HS-5 (cell line): ENCODE results near the gene TSHZ3.

Source experiments
- DNase-seq: peaks from one replicate; pipeline ENCODE4 v3.0.0-alpha.2; 2012; ENCODE audit warnings: low read depth

The TSHZ3 gene

DNA sequence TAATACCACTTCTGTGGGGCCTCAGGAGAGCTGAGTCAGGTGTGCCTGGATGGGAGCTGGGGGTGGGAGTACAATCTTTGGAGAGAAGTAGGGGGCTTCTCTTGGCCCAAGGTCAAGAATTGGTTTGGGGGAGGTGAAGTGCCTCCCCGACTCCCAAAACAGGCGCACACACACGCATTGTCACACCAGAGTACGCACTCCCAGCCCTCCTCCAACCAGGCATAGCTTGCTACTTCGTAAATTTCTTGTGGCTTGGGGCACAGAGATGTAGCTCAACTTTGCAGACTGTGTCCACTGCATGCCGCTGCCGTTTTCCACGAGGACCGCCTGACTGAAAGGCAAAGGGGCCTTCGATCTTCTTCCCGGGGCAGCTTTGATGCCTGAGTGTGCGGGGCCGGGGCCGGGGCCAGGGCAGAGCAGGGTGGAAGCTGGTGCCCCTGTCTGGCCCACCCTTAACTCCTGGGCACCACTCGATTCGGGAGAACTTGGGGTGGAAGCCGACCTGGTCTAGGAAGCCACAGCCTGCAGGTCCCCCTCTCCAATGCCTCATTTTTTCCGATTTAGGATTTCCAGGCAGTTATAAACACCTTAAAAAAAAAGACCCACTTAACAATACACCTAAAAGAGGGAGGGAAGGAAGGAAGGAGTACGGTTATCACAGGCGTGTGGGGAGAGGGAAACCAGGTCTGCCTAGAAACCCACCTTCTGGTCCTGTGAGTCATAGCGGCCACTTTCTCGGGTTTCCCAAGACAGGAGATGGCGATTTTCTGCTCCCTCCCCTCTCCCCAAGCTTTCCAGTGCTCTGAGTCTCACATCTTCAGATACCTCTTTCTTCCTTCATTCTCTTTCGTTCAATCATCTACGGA lies 5.8 kb upstream of the TSHZ3 start:
- DNase-seq, result no peak

DNA sequence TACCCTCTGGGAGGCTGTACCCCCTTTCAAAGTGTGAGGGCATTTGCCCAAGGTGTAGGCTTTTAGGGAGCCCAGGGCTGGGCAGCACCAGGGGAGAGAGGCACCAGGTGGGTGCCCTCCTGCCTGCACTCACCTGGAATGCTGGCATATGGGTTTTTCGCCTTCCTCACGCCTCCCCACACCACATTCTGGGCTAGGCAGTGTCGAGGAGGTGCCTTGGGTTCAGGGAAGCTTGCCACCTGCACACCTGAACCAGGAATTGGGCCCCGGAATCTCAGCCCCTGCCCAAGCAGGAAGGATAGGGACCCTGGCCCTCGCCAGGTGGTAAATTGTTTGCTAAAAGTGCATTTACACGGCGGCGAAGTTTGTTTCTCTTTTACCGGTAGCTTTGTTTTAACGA lies 5.1 kb upstream of the TSHZ3 start:
- DNase-seq, result no peak

DNA sequence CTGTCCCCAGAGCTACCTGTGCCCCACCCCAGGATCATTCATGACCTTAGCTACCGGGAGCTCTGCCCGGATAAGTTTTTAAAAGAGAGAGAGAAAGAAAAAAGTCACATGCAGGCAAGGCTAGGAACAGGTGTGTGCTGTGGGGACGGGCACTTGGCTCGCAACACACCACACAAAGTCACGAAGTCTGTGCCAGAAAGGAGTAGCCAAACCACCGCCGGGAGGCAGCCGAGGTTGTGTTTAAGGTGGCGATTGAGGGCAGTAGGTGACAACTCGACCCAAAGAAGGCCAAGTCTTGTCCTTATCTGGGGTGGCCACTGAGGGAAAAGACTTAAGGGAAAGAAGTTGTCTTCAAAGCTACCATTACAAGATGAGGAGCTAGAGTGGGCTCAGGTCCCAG lies 4.6 kb upstream of the TSHZ3 start:
- DNase-seq, result no peak

DNA sequence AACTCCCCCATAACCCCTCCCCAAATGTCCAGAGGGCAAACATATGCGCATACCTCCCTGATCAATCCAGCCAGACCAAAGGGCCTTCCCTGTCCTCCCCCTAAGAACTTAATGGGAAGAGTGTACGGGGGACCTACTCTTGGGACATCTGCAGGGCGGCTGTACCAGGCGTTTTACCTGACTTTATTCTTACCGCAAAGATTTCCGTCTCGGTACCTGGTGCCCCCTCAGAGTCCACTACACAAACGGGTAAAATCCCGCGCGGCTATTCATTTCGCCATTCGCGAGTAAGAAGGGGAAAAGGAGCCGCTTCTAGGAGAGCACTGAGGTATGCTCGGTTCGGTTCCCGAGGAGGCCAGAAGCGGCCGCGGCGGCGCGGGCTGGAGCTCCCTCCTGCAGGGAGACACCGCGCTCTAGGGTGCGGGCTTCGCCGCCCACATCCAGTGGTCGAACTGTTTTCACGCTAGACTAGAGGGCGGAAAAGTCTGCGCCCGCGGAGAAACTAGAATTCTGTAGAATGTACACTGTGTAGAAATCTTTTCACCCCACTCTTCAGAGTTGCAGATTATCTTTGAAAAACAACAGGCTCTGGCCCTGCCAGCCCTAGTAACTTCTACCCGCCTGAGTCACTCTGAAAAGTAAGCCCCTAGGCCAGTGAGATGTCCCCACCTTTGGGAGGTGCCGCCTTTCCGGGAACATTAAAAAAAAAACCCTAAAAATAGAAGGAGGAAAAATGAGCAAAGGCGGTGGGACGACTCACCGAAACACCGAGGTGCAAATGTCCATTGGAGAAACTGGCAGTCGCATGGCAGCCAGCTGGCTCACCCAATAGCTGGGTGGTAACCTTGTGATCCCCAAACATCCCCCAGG lies 3.8 kb upstream of the TSHZ3 start:
- no peak for DNase-seq

DNA sequence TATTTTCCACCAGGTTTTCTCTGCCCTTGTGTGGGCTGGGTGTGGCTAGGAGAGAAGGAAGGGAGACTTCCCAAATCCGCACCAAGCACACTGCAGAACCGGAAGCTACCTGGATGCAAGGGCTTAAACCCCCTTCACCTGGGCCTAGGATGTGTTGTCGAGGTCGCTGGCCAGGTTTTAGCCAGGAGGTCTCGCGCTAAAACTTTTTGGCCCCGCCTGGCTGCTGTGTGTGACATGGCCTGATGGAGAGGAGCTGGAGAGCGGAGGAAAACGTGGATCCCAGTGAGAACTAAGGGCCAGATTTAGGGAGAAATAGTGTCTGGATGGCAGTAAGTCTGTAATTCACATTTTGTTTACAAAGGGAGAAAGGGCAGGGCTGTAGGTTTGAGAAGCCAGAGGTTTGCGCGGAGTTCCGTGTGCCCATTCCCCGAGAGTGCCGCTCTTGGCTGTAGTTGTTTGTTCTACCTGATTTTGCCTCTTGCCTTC lies 3.1 kb upstream of the TSHZ3 start:
- DNase-seq, result no peak

DNA sequence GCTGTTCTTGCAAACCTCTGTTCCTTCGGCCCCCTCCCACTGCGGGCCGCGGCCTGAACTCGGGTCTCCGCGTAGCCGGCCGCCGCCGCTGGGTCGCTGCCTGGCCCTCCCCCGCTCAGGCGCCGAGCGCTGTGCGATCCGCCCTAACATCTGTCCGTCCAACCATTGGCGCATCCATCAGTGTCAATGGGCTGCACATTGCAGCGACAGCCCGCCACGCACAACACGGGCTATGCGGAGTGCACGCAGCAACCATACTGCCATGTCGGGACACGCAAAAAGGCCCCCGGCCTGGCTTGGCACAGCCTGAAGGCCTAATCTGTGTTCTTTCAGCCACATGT lies 2.6 kb upstream of the TSHZ3 start:
- DNase-seq, result no peak

DNA sequence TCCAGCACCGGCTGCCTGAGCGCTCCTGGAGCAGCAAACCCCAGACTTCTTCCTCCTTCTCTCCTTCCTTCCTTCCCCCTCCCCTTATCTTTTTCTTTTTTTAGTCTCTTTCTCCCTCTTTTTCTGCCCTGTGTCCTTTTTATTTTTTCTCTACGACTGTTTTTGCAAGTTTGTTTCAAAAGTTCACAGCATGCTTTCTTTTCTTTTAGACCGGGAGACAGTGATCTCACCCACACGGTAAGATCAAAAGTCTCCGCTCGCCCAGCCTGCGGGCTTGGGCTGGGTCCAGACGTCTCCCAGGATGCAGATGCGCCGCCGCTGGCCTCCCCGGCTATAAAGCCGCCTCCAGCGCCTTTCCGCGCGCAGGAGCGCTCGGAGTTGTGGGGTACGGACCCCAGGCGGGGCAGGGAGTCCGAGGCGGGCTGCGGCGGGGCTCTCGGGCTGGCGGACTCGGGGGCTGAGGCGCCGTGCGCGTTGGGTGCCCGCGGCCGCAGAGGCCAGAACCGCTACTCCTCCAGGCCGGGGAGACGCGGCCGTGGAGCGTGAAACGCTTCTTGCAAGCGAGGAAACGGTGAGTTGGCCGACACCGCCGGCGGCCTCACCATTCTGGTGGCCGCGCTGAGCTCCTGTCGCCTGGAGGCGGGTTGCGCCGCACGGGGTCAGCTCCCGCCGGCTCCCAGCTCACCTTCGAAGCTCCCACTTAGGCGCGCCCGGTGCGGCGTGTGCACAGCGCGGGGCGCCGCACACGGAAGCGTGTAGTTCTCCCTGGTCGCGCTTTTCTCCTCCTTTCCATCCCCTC lies 2.0 kb upstream of the TSHZ3 start:
- DNase-seq, result no peak

DNA sequence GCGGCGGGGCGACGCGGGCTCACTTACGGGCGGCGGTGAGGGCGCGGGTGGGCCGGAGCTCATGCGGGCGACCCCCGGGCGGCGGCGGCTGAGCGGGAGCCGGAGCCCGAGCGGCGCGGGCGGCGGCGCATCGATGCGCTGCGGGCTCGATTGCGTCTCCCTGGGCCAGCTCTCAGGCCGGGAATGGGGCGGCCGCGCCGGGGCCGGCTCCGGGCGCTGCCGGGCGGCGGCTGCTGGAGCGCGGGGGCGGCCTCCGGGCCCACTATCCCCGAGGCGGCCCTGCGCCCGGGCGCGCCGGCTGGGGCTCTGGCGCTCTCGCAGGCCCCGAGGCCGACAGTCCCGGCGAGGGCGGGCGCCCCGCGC lies 1.4 kb upstream of the TSHZ3 start:
- DNase-seq, result no peak

DNA sequence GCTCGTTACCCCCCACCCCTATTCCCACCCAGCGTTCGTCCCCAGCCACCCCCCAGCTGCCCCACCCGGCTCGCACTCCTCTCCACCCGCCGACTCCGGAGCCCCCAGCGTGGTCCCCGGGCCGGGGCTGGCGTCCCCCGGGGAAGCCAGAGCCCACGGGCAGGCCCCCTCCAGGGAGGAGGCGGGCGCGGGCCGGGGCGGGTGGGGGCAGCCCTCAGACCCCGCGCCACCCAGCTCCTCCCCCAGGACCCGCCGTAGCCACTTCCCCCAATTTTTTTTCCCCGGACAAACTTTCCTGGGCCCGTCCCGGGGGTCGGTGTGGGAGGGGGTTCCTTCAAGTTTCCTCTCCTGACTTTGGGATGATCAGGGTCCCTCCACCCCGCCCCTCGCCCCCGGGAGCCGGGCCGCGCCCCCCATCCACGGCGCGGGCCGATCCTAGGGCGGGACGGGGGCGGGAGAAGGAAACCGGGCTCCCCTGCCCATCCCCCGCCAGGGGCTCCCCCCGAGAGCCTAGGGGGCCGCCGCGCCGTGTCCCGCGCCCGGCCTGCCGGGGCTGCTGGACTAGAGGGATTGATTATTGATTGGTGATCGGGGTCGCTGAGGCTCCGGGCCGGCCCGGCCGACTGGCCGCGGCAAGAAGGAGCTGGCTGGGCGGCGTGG lies 927 bp upstream of the TSHZ3 start:
- DNase-seq, result no peak

DNA sequence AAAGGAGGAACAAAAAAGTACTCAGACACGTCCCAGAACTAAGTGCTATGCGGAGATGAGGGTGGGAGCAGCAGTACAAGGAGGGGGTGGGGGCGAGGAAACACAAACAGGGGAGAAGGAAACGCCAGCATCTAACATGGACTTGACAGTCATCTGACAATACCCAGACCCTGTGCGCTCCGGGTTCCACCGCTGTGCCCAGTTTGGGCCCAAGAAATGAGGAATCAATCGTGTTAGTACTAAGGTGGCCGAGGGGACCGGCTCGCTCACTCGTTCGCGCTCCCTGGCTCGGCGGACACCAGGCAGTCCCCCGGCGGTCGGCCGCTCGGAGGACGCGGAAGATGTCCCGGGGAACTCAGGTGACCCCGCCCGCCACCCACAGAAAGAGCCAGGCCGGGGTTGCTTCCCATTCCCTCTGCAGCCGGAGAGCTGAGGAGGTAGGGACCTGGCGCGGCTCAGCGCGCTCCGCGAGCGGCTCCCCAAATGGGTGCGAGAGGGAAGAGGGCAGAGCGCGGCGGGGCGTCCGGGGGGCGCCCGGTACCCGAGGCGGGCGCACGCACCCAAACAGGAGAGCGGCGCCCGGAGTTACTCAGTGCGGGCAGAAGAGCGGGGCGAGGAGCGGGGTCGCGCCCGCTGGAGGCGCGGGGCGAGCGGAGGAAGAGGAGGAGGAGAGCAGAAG lies 616 bp downstream of the TSHZ3 start:
- DNase-seq, result no peak

DNA sequence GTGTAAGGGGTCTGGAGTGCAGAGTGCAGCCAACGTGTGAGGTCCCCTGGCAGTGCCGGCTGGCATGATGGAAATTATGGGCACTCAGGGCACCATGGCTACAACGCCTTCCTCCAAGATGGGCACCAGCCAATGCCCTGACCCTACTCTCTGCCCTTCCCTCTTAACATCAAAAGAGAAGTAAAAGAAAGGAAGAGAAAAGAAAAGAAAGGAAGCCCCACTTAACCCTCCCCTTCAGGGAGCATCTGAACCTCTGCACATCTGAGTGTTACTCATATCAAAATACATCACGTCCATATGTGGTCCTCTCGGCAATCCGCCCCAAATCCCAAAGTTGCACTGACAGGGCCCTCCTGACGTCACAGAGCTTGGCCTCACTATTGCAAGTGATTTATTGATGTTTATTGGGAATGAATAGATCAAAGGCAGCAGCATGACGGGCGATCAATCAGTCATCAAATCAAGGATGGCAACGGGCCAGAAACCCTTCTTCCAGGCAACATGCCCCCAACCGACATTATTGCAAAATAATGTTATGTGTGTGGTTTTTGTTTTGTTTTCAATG lies 1.3 kb downstream of the TSHZ3 start:
- no peak for DNase-seq

DNA sequence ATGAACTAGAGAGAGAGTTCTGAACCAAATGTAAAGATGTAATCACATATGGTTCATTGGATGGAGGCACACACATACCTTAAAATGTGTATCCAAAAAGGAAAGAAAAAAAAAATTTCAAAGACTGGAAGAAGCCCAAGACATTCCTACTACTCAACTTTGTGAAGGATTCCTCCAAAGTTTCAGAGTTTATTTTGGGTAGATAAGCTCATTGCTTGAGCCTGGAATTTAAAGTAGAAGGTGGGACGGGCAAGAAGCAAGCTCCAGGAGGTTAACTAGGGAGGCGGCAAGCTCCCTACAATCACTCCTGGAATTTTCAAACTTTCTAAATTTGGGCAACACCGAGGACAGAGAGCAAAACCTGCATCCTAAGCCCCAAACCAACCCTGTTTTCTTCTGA lies 1.9 kb downstream of the TSHZ3 start:
- DNase-seq, result no peak

DNA sequence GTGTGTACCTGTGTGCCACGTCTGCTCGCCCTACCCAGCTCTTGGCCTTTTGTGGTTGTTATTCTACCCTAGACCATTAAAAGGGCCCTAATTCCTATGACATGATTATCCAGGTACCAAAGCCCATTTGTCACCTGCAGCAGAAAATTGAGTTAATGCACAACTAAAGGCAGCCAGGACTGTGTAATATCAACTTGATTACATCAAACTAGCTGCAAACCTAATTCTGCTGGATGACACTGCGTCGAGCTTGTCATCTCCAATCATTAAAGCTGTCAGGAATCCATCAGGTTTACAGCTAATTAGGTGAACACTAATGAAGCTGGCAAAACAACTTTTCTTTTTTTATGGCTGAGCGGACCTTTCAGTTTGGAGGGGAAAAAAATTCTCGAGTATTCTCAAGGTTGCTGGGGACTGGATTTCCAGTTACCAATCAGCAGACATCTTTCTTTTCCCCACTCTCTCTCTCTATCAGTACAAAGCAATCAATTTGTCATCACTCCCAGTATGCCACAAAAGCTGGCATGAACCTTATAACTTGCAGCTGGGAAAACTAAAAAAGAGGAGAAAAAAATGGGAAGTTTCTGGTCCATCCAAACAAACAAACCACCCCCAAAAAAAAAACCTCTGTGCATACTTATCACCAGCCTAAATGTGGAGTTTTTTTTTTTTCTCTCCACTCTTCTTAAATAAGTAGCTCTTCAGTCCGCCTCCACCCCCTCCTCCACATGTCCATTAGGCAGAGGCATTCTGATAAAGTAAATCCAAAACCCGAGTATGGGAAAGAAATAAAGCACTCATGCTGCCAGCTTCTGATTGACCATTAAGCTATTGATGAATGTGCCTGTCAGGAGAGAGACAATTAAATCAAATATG lies 2.8 kb downstream of the TSHZ3 start:
- no peak for DNase-seq

DNA sequence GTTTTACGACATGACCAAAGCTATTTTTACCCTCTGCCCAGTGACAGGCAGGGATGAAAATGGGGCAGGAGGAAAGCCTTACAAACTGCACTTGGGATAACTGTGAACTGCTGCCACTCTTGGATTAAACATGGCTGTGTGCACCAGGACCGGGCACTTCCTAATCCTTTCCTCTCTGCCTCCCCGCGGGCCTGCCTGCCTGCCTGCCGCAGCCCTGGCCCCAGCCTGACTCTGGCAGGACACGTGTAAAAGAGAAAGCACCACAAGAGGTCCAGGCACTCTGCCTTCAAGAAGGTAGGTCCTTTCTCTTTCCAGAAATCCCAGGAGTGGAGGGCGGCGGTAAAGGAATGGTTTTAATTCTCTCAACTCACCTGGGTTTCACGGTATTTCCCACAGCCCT lies 4.8 kb downstream of the TSHZ3 start:
- no peak for DNase-seq

DNA sequence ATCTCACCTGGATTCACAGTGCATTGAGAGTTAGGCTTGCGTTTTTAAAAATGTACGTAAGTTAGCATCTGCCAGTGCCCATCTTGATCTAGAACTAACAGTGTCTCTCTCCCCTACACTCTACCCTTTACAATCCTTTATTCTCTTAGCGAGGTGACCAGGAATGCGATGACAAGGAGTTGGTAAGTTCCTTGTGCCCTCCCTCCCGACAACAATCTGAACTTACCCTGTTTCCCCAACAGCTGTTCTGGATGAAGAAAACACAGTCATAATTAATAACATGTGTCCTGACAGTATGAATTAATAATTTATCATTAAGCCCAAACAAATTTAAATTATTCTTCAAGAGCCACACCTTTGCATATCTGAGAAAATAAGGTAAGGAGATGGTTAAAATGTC lies 6.3 kb downstream of the TSHZ3 start:
- DNase-seq, result no peak

DNA sequence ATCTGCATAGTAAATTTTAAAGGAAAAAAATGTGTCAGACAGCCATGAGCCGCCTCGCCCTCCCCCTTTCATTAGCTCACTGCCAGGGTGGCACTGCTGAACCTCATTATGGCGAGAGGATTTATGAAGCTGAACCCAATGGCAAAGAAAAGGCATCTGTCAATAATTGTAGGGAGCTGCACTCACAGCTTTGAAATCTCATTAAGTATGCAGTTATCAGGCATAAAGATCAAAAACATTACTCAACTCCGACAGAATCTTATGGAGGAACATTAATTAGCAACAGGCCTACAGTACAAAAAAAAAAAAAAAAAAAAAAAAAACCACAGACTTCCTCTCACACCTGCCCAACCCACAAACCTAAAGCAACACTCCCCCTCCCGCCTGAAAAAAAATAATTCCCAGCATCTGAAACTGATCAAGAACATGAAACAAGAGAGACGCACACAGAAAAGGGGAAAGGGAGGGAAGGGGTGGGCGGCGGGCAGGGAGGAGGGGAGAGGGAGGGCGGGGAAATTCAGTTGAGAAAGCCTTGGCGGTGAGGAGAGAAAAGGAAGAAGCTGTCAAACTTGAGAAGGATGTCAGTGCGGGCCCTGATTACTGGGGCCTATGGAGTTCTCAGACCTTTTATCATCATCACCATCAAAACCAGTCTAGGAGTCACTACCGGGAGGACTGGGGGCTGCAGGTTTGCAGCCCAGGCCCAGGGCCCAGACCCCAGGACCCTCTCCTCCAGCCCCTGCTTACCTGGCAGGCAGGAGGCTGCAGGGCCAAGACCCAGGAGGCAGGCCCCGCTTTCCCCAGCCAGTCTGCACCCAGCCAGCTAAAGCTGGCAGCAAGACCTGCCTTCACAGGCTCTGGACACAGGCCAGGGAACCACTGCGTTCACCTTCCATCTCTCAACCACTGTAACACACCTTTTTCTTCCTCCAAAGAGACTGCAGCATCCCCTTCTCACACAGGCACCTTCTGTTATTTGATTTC lies 8.9 kb downstream of the TSHZ3 start:
- no peak for DNase-seq

DNA sequence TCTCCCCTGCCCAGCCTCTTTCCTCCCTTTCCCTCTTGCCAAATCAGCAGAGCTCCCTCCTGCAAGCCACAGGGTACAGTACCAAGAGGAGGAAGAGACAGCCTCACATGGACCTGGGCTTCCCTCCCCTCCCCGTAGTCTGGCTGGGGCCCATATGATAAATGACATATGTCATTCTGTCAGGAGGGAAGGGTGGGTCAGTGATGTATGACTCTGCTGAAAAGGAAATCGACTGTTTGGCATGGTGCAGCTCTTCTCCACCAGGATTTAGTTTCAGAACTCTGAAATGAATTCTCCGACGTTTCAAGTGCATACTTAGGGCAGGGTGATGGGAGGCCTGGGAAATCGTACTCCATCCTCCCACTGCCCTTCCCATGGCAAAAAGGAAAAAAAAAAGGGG lies 9.8 kb downstream of the TSHZ3 start:
- no peak for DNase-seq

DNA sequence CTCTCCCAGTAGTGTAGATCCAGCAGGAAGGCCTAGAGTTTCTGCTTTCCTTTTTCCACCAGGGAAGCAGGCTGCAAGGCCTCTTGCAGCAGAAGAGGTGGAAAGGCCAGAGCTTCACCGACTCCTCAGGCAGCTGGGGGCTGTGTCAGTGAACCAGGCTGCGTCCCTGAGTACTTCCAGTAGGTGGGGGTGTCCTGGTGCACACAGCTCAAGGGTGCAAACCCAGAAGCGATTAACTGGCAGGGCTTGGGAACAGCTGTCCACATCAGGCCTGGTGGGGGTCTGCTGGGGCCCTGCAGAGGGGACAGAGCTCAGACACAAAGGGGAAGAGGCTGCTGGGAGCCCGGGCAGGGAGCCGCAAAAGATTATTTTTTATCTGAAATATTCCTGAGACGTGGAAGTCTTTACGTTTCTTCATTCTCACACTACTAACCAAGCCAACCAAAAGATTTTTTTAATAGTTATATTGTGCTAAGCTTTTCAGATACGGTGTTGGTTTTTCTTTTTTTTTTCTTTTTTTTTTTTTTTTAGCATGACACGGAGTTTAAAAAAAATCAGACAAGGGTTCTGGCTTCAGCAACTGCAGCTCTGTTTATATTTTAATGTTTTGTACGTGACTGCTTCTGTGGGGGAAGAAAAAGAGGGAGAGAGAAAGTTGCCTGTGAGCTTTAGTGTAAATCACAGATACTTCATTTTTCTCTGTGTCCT lies 11.0 kb downstream of the TSHZ3 start:
- DNase-seq, result no peak
